K562 (cell line): Measurements from ENCODE around the gene GPR85. TPM values are rescaled to one million over a fixed set of nuclear protein-coding genes. Genes with fewer than 3 reads are reported as not detected.

Experiments used
- BHLHE40 ChIP-seq: IDR thresholded peaks from 2 replicates; pipeline ENCODE4 v1.6.1; 2011; ENCODE audit warnings: low read length, improper control_type of control experiment
- CBFA2T2 ChIP-seq: fragments of 450-650 bp; conservative IDR thresholded peaks from 2 replicates; pipeline ENCODE4 v1.6.1; 2017; ENCODE audit warnings: mild to moderate bottlenecking
- DNMT1 ChIP-seq: fragments of 450-650 bp; IDR thresholded peaks from 2 replicates; pipeline ENCODE4 v1.6.1; 2016; ENCODE audit warnings: antibody characterized with exemption, mild to moderate bottlenecking
- DPF2 ChIP-seq: fragments of 450-650 bp; IDR thresholded peaks from 2 replicates; pipeline ENCODE4 v1.6.1; 2016
- ETV6 ChIP-seq, 3 experiments: fragments of 150-350 bp in 1 of 3; sonication (generic) in 1 of 3; formaldehyde crosslinking in 1 of 3; IDR thresholded peaks; 2 replicates each; pipeline versions ENCODE4 v1.6.1 to v1.8.0; 2014 to 2022; ENCODE audit warnings: borderline replicate concordance in 2 of 3, low read depth in 2 of 3, antibody characterized with exemption in 1 of 3, low read length in 1 of 3, mild to moderate bottlenecking in 1 of 3, missing genetic modification reagents in 1 of 3
- EZH2 ChIP-seq: IDR thresholded peaks from 2 replicates; pipeline ENCODE4 v1.6.1; 2012; ENCODE audit warnings: low read depth, mild to moderate bottlenecking, inconsistent platforms, low read length, borderline replicate concordance
- FOXA1 ChIP-seq: fragments of 450-650 bp; IDR thresholded peaks from 2 replicates; pipeline ENCODE4 v1.6.1; 2016; ENCODE audit warnings: mild to moderate bottlenecking, borderline replicate concordance
- POLR2A ChIP-seq: fragments of 450-650 bp; conservative IDR thresholded peaks from 2 replicates; pipeline ENCODE4 v1.6.1; 2016
- POLR3G ChIP-seq: IDR thresholded peaks from 2 replicates; pipeline ENCODE4 v1.6.1; 2011; ENCODE audit not compliant: insufficient read length, insufficient replicate concordance; ENCODE audit errors: extremely low read depth
- SNRNP70 ChIP-seq: fragments of 200-400 bp; formaldehyde crosslinking; optimal IDR thresholded peaks from 2 replicates; pipeline ENCODE3; 2017; ENCODE audit warnings: low read depth, low read length
- SUPT5H ChIP-seq: fragments of 450-650 bp; IDR thresholded peaks from 2 replicates; pipeline ENCODE4 v1.6.1; 2016
- ZFP36 ChIP-seq: fragments of 150-350 bp; IDR thresholded peaks from 2 replicates; pipeline ENCODE4 v1.6.1; 2018; ENCODE audit warnings: low read length, low read depth; ENCODE audit not compliant: partially characterized antibody
- ZKSCAN3 ChIP-seq: fragments of 250-450 bp; sonication (Bioruptor Pico); IDR thresholded peaks from 2 replicates; pipeline ENCODE4 v1.4.0; 2020
- ZNF384 ChIP-seq: IDR thresholded peaks from 2 replicates; pipeline ENCODE4 v1.6.1; 2012; ENCODE audit warnings: low read depth, low read length, improper control_type of control experiment
- ZNF696 ChIP-seq: fragments of 250-450 bp; sonication (Bioruptor Pico); conservative IDR thresholded peaks from 2 replicates; pipeline ENCODE4 v1.4.0; 2020; ENCODE audit warnings: mild to moderate bottlenecking, moderate library complexity
- polyA plus RNA-seq, 8 experiments: library from polyadenylated mRNA; depleted of rRNA in 4 of 8; stranded (reverse) in 5 of 8; unstranded in 3 of 8; fragments of >200 nt; fragmentation: Nextera tagmentation in 2 of 8; fragmentation: Illumina TruSeq in 1 of 8; extraction: Ambion mirVana in 2 of 8; extraction: Trizol in 1 of 8; gene quantifications; 2 replicates each; pipeline versions ENCODE4 v1.2.1 to v1.2.3, GENCODE V29; 2011 to 2014; ENCODE audit warnings: inconsistent platforms in 1 of 8, missing spikeins in 1 of 8
- total RNA-seq, 7 experiments: library from RNA; depleted of rRNA in 6 of 7; stranded (reverse); fragments of >200 nt in 6 of 7; fragmentation: Illumina TruSeq in 2 of 7; extraction: Trizol in 2 of 7; gene quantifications; 2 replicates each; pipeline versions ENCODE4 v1.2.1 to v1.2.3, GENCODE V29; 2011 to 2021; ENCODE audit warnings: low replicate concordance in 1 of 7
- TF ChIP-seq, protein P1 (sequence below), 2 experiments: fragments of 450-650 bp; conservative IDR thresholded peaks; 2 replicates each; pipeline ENCODE4 v1.6.1; 2017; ENCODE audit warnings: mild to moderate bottlenecking in 2 of 2, moderate library complexity in 2 of 2
- TF ChIP-seq, protein P2 (sequence below): sonication (generic); formaldehyde crosslinking; IDR thresholded peaks from 2 replicates; pipeline ENCODE4 v1.8.1; 2023; ENCODE audit warnings: mild to moderate bottlenecking, missing genetic modification reagents
- TF ChIP-seq, protein P3 (sequence below), 2 experiments: fragments of 450-650 bp in 1 of 2; sonication (generic) in 1 of 2; formaldehyde crosslinking in 1 of 2; IDR thresholded peaks in 1 of 2; conservative IDR thresholded peaks in 1 of 2; 2 replicates each; pipeline versions ENCODE4 v1.6.1 to v1.8.1; 2016 to 2023; ENCODE audit warnings: mild to moderate bottlenecking in 2 of 2, moderate library complexity in 2 of 2, inconsistent platforms in 1 of 2, missing genetic modification reagents in 1 of 2
- TF ChIP-seq, protein P4 (sequence below): fragments of 450-650 bp; formaldehyde crosslinking; IDR thresholded peaks from 2 replicates; pipeline ENCODE4 v1.4.0; 2020; ENCODE audit warnings: mild to moderate bottlenecking, moderate library complexity
- TF ChIP-seq, protein P5 (sequence below): fragments of 450-650 bp; IDR thresholded peaks from 2 replicates; pipeline ENCODE4 v1.6.1; 2016; ENCODE audit warnings: antibody characterized with exemption

Gene GPR85
- total and polyA plus RNA-seq, 9 of the 15 experiments (the other 6 are each of a cell fraction or from before 2014, with no cell fraction given) = 2.9 to 18.2 (median 4.0) TPM

DNA sequence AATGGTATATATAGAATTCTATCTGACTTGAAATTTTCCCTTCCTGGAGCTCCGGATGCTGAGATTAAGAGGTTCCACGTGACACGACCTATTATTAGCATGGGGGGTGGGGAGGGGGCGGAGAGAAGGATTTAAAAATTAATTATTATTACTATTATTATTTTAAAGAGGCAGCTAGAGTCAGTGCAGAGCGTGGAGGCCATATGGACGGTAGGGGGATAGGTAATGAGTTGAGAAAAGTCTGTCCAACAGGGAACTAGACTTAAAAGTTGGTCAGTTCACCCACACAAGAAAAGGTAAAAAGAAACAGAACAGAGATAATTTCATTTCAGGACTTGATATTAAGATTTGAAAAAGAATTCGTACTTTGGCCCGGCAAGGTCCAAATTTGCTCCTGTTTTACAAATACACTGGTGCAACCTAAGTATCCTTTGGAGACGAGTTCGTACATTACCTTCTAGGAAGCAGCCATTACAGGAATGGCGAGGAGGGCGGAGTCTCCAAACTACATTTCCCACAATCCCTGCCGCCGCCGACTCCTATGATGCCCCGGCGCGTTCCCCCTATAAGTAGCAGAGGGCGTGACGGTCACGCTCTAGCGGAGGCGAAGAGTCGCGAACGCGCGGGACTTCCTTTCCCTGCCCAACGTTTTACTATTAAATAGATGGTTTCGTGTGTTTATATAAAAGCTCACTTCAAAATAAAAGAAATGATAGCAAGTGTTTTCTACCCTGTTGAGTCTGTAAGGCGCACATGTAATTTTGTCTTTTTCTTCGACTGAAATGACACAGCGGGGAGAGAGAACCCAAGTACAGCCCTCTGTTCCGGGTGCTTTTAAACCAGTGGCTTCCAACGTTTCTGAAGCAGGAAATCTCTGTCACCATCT, 31.7 kb upstream of the GPR85 start, which contains the start of gene SMIM30 (continued):
- TF ChIP-seq, protein P1, sequence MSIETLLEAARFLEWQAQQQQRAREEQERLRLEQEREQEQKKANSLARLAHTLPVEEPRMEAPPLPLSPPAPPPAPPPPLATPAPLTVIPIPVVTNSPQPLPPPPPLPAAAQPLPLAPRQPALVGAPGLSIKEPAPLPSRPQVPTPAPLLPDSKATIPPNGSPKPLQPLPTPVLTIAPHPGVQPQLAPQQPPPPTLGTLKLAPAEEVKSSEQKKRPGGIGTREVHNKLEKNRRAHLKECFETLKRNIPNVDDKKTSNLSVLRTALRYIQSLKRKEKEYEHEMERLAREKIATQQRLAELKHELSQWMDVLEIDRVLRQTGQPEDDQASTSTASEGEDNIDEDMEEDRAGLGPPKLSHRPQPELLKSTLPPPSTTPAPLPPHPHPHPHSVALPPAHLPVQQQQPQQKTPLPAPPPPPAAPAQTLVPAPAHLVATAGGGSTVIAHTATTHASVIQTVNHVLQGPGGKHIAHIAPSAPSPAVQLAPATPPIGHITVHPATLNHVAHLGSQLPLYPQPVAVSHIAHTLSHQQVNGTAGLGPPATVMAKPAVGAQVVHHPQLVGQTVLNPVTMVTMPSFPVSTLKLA (conservative IDR thresholded peaks at IDR 0.05) = peak; percentile 72 to 89
- TF ChIP-seq DPF2 = peak; percentile 36
- TF ChIP-seq, protein P2, sequence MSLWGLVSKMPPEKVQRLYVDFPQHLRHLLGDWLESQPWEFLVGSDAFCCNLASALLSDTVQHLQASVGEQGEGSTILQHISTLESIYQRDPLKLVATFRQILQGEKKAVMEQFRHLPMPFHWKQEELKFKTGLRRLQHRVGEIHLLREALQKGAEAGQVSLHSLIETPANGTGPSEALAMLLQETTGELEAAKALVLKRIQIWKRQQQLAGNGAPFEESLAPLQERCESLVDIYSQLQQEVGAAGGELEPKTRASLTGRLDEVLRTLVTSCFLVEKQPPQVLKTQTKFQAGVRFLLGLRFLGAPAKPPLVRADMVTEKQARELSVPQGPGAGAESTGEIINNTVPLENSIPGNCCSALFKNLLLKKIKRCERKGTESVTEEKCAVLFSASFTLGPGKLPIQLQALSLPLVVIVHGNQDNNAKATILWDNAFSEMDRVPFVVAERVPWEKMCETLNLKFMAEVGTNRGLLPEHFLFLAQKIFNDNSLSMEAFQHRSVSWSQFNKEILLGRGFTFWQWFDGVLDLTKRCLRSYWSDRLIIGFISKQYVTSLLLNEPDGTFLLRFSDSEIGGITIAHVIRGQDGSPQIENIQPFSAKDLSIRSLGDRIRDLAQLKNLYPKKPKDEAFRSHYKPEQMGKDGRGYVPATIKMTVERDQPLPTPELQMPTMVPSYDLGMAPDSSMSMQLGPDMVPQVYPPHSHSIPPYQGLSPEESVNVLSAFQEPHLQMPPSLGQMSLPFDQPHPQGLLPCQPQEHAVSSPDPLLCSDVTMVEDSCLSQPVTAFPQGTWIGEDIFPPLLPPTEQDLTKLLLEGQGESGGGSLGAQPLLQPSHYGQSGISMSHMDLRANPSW (CRISPR knock-in tag) = no peak
- TF ChIP-seq SUPT5H = peak; percentile 93
- peak; percentile 91 for TF ChIP-seq BHLHE40
- TF ChIP-seq ZFP36 = no peak
- TF ChIP-seq ETV6 (IDR thresholded peaks at IDR 0.05; ENCODE audit: borderline replicate concordance in 1 of 2, low read depth in 2 of 2, low read length in 1 of 2) = no peak
- TF ChIP-seq ETV6 (CRISPR knock-in tag; IDR thresholded peaks at IDR 0.05; ENCODE audit: borderline replicate concordance) = no peak
- no peak for TF ChIP-seq EZH2
- TF ChIP-seq ZNF696 = no peak
- no peak for TF ChIP-seq CBFA2T2
- TF ChIP-seq SNRNP70 = no peak
- TF ChIP-seq, protein P3, sequence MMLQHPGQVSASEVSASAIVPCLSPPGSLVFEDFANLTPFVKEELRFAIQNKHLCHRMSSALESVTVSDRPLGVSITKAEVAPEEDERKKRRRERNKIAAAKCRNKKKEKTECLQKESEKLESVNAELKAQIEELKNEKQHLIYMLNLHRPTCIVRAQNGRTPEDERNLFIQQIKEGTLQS (IDR thresholded peaks at IDR 0.05) = peak; percentile 34; the same call in 1 of the 2 replicates
- TF ChIP-seq, protein P3 (CRISPR knock-in tag; conservative IDR thresholded peaks at IDR 0.05) = peak; percentile 27
- TF ChIP-seq, protein P4, sequence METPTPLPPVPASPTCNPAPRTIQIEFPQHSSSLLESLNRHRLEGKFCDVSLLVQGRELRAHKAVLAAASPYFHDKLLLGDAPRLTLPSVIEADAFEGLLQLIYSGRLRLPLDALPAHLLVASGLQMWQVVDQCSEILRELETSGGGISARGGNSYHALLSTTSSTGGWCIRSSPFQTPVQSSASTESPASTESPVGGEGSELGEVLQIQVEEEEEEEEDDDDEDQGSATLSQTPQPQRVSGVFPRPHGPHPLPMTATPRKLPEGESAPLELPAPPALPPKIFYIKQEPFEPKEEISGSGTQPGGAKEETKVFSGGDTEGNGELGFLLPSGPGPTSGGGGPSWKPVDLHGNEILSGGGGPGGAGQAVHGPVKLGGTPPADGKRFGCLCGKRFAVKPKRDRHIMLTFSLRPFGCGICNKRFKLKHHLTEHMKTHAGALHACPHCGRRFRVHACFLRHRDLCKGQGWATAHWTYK = no peak
- no peak for TF ChIP-seq FOXA1
- TF ChIP-seq ZKSCAN3 (CRISPR knock-in tag) = no peak
- no peak for TF ChIP-seq POLR3G
- TF ChIP-seq, protein P5, sequence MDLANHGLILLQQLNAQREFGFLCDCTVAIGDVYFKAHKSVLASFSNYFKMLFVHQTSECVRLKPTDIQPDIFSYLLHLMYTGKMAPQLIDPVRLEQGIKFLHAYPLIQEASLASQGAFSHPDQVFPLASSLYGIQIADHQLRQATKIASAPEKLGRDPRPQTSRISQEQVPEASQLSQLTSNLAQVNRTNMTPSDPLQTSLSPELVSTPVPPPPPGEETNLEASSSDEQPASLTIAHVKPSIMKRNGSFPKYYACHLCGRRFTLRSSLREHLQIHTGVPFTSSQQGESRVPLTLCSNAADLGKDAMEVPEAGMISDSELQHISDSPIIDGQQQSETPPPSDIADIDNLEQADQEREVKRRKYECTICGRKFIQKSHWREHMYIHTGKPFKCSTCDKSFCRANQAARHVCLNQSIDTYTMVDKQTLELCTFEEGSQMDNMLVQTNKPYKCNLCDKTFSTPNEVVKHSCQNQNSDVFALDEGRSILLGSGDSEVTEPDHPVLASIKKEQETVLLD = peak; percentile 82; the same call in 1 of the 2 replicates
- TF ChIP-seq POLR2A = peak; percentile 96
- TF ChIP-seq DNMT1 = no peak
- TF ChIP-seq ZNF384 = no peak
